ENCODE measurements around the gene PLEKHA6.

PLEKHA6 gene

GRCh38 chr1:204355913-204356312 is 3.8 kb downstream of the PLEKHA6 start:
- DNase-seq (ENCODE audit: low read depth in 2 of 2): no peak

DNA sequence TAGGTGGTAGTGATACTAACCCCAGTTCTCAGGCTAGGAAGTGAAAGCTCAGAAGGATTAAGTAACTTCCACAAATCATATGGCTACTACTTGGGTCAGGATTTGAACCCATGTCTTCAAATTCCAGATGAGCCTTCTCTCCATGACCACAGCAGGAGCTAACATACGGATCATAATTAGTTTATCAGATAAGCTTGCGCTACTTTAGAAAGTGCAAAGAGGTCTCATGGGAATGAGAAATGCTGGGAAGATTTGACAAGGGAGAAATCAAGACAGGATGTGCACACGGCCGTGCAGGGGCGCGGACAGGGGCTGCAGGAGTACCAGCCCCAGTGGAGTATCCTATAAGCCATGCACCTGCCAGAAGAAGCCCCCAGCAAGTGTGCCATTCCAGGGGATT is 5.2 kb downstream of the PLEKHA6 start:
- no peak for DNase-seq (ENCODE audit: low read depth in 2 of 2)

- DNase-seq (ENCODE audit: low read depth in 2 of 2): no peak
Observed at GRCh38 chr1:204353213-204353910, 6.4 kb downstream of the PLEKHA6 start.

DNA sequence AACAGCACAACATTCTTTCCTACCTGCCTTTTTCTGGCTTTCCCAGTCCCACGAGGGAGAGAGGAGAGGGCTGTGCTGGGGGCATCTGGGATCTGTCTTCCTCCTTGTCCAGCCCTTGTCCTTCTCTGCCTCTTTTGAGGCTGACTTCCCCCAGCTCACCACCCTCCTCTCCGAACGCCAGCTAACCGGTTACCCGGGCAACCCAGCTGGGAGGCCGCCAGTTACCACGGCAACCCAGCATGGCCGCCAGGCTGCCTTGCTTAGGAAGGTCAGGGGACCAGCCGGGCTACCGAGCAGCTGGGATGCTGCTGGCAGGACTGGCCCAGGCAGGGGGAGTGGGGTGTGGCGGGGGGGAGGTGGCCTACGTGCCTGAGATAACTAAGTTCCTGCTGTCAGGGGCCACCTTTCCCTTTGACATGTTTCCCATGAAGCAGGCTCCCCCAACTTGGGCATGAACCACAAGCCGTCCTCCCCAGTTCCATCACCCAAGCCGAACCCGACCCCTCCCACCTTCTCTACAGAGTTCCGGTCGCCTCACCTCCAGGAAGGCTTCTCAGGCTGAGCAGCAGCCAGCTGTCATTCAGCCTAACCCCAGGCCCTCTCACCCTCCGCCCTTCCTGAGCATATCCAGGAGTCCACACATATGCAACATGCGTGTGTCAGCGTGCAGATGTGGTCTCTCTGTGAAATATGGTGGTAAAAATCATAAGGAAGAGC is 8.7 kb downstream of the PLEKHA6 start:
- no peak for DNase-seq (ENCODE audit: low read depth in 2 of 2)

GRCh38 chr1:204350312-204350711 is 9.4 kb downstream of the PLEKHA6 start:
- DNase-seq (ENCODE audit: low read depth in 2 of 2): no peak

DNA sequence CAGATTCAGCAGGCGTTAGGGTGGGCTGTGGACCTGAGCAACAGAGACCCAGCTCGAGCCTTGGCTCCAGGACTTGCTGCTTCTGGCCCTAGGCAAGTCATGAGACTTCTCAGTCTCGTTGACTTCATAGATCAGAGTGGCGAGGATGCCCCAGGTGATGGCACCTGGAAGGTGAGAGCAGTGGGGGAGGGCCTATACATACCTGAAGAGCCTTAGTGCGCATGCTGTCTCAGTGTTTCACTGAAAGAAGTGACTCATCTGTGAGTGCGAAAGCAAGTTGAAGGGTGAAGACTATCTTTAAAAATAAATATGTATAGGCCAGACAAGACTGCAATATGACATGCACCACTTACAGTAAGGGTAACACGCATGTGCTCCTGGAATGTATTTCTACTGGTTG is 10.1 kb downstream of the PLEKHA6 start:
- no peak for DNase-seq (ENCODE audit: low read depth in 2 of 2)

DNA sequence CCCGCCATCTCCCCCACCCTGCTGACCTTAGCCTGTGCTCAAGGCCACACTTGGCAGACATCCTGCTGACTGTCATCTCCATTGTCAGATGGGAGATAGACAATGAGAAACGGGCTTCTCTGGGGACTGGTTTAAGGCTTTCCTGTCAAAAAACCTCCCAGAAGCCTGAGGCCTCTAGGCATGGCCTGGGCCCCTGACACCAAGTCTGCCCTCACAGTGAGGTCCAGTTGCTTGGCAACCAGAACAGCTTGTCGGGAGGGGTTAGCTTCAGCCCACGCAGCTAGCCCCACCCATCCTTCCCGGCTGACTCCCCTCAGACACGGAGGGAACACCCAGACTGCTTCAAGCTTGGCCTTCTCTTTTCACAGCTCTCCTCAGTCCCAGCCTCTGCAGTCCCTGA is 11.0 kb downstream of the PLEKHA6 start:
- no peak for DNase-seq (ENCODE audit: low read depth in 2 of 2)

DNA sequence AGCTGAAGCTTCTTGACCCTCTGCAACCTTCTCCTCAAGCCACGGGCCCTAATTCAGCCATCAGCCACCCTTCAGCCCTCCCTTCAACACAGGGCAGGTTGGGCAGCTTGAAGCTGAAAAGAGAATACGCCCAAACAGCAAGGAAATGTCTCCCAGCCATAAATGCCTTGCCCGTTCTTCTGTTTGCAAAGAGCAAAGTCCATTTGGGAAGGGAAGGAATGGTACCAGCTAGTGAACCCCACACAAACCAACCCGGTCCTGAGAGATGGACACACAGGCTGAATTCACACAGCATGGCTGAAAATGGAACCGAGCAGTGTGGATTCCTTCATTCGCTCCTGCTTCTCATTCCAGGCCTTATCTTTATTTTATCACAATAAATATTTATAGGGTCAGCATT is 11.5 kb downstream of the PLEKHA6 start:
- no peak for DNase-seq (ENCODE audit: low read depth in 2 of 2)

DNA sequence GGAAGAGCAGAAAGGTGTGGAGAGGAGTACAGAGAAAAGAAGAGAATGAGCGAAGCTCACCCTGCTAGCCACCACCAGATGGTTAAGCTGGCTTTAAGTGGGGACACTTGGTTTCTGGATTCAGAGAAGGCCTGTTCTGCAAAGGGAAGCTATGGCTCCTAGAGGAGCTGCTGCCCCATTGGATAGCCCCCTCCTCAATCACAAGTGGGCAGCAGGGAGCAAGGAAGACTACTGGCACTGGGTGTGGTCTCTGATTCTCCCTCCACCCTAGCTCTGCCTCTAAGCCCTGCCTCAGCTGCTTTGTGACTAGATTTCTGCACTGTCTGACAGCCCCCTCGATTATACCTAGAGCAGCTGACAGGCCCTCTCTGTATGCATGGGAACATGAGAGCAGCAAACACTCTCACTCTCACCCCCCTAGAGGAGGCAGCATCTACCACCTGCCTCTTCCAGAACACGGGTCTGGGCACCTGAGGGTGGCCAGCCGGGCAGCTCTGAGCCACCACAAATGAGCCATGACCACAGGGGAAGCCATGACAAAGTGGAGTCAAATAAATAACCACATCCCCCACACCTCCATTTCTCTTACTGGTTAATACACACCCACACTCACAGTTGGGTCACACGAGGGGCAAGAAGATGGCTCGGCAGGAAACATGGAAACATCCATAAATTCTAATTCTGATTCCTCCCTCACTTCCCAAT is 13.6 kb downstream of the PLEKHA6 start:
- no peak for DNase-seq (ENCODE audit: low read depth in 2 of 2)

GRCh38 chr1:204345438-204345841 is 14.3 kb downstream of the PLEKHA6 start:
- no peak for DNase-seq (ENCODE audit: low read depth in 2 of 2)

DNA sequence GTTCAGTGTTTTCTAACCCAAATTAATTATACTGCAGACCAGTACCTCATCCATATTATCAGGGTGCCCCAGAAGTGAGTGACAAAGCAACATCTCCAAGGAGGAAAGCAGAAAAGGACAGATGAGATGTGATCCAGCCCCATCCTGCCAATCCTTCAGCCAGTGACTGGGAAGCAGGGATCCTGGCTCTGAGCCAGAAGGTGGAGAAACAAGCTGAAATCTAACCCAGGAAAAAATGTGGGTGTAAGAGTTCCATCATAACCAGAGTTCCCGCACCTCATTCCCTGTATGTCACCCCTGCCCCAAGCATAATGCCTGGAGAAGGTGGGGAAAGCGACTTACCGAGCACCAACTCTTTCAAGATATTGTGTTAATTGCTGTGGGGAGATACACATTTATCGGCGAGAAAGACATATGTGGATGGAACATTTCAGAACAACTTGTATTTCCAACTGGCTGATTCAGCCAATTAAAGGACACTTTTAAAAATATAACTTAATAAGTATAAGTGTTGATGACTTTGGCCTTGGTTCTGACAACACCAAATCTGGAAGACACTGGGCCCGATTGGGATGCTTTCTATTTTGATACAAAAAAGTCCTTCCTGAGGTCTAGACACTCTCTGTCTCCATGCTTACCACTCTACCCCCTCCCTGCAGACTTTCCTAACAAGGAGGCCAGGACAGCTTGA is 14.9 kb downstream of the PLEKHA6 start:
- no peak for DNase-seq (ENCODE audit: low read depth in 2 of 2)

- DNase-seq (ENCODE audit: low read depth in 2 of 2): no peak
Observed at GRCh38 chr1:204343802-204344201, 15.9 kb downstream of the PLEKHA6 start.

DNA sequence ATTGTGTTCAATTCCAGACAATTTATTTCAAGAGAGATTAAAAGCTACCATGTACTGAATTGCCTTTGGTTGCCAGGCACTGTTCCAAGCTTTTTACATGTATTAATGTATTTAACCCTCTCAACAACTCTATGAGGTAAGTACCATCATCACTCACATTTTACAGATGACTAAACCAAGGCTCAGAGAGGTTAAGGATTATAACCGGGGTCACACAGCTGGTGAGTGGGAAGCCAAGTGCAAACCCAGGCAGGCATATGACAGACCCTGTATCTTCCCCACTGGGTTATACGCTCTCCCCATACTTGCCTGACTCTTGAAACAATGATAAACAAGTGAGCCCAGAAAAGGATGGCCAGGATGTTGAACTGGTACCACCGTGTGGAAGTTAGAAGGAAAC is 16.5 kb downstream of the PLEKHA6 start:
- no peak for DNase-seq (ENCODE audit: low read depth in 2 of 2)

GRCh38 chr1:204342310-204342709 is 17.4 kb downstream of the PLEKHA6 start:
- DNase-seq (ENCODE audit: low read depth in 2 of 2): no peak

DNA sequence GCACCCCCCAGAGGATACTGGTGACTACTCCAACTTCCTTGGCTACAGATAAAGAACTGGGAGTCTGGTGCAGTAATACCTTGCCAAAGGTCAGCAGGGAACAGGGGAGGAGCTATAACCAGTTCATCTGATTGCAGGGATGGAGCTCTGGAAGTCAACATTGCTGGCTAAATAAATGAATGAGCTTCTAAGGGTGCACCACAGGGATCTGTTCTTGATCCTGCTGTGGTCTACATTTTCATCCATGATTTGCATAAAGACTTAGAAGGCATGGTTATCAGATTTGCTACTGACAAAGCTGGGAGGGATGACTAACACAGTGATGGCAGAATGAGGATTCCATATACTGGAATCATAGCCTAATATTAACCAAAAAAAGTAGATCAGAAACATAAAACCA is 18.3 kb downstream of the PLEKHA6 start:
- no peak for DNase-seq (ENCODE audit: low read depth in 2 of 2)

DNA sequence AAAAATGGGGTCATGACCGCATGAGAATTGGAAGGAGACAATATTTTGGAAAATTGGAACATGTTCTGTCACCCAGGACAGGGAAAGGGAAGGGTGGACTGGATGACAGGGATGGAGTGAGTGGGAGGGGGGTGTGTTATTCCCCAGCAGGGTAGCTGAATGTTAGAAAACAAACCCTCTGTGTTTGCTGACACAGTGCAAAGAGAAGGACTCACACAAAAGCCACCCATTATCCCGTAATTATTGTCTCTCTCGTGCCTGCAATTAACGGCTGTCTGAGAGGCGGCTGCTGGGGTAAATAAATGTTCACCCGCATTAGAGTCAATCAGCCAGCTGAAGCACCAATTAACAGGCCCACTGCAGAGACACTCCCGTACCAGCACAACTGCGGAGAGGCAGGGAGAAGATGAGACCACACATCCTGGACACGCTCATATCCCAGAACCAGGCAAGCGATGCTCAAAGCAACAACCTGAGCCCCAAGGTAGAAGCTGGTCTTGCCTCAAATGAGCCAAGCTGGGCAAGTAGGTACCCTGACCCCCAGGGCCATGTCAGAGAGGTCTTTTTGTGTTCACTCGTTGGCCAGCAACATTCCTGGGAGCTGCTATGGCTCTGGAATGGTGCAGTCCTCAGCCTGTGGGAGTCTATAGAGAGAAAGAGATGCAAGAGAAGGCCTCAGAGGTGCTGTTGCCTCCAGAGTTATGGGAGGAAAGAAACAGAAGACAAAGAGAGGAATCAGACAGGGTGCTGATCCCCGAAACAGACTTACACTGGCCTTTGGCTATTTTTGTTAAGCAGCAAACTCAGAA is 19.4 kb downstream of the PLEKHA6 start:
- no peak for DNase-seq (ENCODE audit: low read depth in 2 of 2)

DNA sequence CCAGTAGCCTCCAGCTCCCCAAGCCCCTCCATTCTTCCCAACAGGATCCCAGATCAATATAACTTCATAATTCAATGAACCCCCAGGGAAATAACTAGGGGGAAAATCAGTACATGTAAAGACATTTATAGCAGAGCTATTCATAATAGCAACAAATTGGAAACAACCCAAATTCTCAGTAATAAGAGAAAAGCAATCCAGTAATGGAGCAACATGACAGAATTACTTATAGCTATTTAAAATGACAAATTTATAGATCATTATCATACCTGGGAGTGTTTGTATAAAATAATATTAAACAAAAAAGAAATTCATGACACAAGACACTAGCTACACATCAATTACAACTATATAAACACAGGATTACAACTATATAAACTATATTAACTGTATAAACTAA is 20.2 kb downstream of the PLEKHA6 start:
- no peak for DNase-seq (ENCODE audit: low read depth in 2 of 2)

DNA sequence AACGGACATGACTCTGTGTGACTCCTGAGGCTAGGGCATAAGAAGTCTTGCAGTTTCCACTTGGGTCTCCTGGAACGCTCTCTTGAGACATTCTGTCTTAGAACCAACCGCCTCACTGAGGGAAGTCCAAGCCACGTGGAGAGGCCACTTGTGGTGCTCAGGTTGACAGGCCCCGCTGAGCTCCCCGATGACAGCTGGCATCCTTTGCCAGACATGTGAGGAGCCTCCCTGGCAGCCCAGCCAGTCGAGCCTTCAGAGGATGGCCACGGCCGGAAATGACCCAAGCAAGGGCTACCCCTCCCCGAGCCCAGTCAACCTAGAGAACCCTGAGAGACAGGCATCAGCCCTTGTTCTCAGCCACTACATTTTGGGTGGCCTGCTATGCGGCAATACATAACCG is 20.7 kb downstream of the PLEKHA6 start:
- DNase-seq (ENCODE audit: low read depth in 2 of 2): no peak

- no peak for DNase-seq (ENCODE audit: low read depth in 2 of 2)
Observed at GRCh38 chr1:204338360-204338759, 21.4 kb downstream of the PLEKHA6 start.

DNA sequence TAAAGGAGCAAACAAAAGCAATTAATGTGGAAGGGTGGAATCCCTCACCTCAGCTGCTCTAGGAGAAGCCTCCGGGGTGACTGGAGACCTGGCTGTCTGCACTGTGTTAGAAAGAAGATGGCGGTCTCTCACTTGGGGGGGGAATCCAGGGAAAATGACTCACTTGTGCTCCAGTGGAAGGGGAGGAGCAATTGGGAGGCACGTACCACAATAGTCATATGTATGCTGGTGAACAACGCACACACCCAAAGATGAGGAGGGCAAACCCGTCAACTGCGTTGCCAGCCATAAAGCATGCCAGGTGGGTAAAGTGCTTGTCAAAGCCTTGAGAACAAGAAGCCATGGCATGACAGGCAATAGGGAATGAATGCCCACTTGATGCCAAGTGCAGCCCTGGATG is 22.1 kb downstream of the PLEKHA6 start:
- no peak for DNase-seq (ENCODE audit: low read depth in 2 of 2)

GRCh38 chr1:204337036-204337429 is 22.7 kb downstream of the PLEKHA6 start:
- no peak for DNase-seq (ENCODE audit: low read depth in 2 of 2)

All from stimulated activated CD4-positive, alpha-beta T cell treated with anti-CD3 and anti-CD28 coated beads, Interleukin-1b, Interleukin-23, amount 100 ng/mL, for 1 hour (primary cell).